ES-I3 (cell line): ENCODE results near the gene CNGA4.
A peak's percentile ranks its signal among the peaks of the same experiment; 100 is the strongest.
"Not testable (repeated sequence)": the region's sequence is repeated elsewhere in the genome, so short reads cannot be mapped to it uniquely, and the experiment has no call there.

ENCODE experiments used
- H3K36me3 ChIP-seq: 2 replicates; pipeline ENCODE4 v1.6.1; 2013; ENCODE audit warnings: mild to moderate bottlenecking, low read length, control low read depth, moderate library complexity; ENCODE audit not compliant: insufficient read depth
- H3K4me1 ChIP-seq: 2 replicates; pipeline ENCODE4 v1.6.1; 2013; ENCODE audit warnings: mild to moderate bottlenecking, control low read depth, low read length; ENCODE audit not compliant: insufficient read depth
- H3K9ac ChIP-seq: 2 replicates; pipeline ENCODE4 v1.6.1; 2013; ENCODE audit warnings: low read depth, mild to moderate bottlenecking, low read length, moderate library complexity
- H3K9me3 ChIP-seq: 2 replicates; pipeline ENCODE4 v1.6.1; 2013; ENCODE audit warnings: mild to moderate bottlenecking, low read length, moderate library complexity; ENCODE audit not compliant: control insufficient read depth, insufficient read depth

Gene CNGA4

DNA sequence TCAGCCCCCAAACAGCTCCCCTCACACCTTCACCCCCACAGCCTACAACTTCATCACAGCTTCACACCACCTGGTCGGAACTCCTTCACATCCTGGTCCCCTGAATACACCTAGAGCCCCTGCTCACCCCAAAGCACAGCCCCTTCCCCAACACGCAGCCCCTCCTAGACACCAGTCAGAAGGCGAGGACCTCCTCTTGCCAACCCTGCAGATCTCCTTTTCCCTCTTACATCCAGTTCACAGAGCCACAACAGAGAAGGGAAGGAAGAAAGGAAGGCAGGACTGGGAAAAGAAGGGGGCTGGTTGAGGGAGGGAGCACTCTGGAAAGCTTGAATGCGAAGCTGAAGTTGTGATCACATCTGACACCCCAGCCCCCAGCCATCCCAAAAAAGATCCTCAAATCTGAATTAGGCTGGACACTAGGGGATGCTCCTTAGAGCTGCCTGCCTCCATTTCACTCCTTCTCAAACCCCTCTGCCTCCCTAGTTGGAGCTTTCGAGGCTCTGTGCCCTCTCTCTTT, 21.4 kb downstream of the CNGA4 start:
- no peaks in the 10 kb centered on the region for H3K9me3 ChIP-seq
- peak overlapping the region; percentile 38; the same call in 1 of the 2 replicates for H3K9ac ChIP-seq
- H3K4me1 ChIP-seq: no peaks in the 10 kb centered on the region

DNA sequence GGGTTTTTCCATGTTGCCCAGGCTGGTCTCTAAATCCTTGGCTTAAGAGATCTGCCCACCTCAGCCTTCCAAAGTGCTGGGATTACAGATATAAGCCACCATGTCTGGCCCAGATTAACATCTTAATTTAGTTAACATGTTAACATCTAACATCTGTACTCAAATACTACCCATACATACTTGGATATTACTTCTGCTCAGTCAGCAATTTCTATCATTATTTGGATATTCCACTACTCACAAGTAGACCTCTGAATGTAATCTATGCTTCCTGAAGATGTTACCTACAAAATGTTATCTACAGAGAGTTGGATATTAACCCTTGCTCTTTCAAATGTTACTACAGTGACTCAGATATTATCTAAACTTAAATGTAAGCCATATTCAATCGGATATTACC, 24.8 kb downstream of the CNGA4 start:
- Histone ChIP-seq H3K36me3 (no peaks in the 10 kb centered on the region), H3K4me1 (no peaks in the 10 kb centered on the region), H3K9ac (no peak overlapping the region), H3K9me3 (no peaks in the 10 kb centered on the region)

More for the DNA sequence above, 21.4 kb downstream of the CNGA4 start:
- H3K36me3 ChIP-seq: no peaks in the 10 kb centered on the region

GRCh38 chr11:6268820-6269219, 29.9 kb downstream of the CNGA4 start:
- H3K9ac ChIP-seq: no peak overlapping the region
- H3K36me3 ChIP-seq: no peaks in the 10 kb centered on the region
- H3K9me3 ChIP-seq: no peaks in the 10 kb centered on the region
- H3K4me1 ChIP-seq: no peaks in the 10 kb centered on the region

GRCh38 chr11:6269994-6270393, 31.1 kb downstream of the CNGA4 start:
- no peaks in the 10 kb centered on the region for H3K4me1 ChIP-seq
- H3K9ac ChIP-seq: no peak overlapping the region
- no peaks in the 10 kb centered on the region for H3K9me3 ChIP-seq
- H3K36me3 ChIP-seq: no peaks in the 10 kb centered on the region

DNA sequence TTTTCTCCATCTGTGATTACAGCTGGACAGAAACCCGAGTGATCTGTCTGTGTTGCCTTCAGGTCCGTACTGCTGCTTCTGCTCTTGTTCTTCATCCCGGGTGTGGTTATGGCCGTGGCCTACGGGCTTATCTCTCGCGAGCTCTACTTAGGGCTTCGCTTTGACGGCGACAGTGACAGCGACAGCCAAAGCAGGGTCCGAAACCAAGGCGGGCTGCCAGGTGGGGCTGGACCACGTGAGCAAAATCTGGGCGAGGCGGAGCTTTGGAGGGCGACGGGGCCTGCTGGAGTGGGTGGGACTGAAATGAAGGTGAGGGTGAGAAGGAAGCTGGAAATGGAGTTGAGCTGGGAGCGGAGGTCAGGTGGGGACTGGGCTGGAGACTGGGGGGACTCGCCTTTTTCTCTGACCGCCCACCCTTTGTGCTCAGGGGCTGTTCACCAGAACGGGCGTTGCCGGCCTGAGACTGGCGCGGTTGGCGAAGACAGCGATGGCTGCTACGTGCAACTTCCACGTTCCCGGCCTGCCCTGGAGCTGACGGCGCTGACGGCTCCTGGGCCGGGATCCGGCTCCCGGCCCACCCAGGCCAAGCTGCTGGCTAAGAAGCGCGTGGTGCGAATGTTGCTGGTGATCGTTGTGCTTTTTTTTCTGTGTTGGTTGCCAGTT, 31.8 kb downstream of the CNGA4 start:
- H3K4me1 ChIP-seq: no peaks in the 10 kb centered on the region
- no peak overlapping the region for H3K9ac ChIP-seq
- no peaks in the 10 kb centered on the region for H3K36me3 ChIP-seq
- no peaks in the 10 kb centered on the region for H3K9me3 ChIP-seq

- no peaks in the 10 kb centered on the region for H3K9me3 ChIP-seq
- H3K36me3 ChIP-seq: no peaks in the 10 kb centered on the region
- no peaks in the 10 kb centered on the region for H3K4me1 ChIP-seq
- H3K9ac ChIP-seq: no peak overlapping the region
Observed at GRCh38 chr11:6271598-6271997, 32.7 kb downstream of the CNGA4 start.

DNA sequence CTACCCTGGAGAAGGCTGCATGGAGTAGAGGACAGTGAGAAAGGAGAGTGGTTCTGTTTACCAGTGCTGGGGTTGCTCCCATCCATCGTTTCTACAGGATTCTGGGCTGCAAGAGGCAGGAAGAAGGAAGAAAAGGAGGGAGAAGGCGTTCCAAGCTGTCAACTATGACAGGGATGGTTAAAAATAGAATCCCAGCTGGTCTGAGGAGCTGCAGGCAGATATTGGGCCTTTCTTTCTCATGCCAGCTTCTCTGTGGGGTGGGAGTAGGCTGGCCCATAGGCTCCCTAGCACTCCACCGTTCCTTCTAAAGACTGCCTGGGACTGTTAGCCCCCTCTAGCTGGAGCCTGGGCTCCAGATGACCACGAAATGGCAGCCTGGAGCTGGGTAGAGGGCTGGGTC, 34.3 kb downstream of the CNGA4 start:
- Histone ChIP-seq H3K4me1 (no peaks in the 10 kb centered on the region), H3K9me3 (no peaks in the 10 kb centered on the region), H3K9ac (no peak overlapping the region), H3K36me3 (no peaks in the 10 kb centered on the region)

DNA sequence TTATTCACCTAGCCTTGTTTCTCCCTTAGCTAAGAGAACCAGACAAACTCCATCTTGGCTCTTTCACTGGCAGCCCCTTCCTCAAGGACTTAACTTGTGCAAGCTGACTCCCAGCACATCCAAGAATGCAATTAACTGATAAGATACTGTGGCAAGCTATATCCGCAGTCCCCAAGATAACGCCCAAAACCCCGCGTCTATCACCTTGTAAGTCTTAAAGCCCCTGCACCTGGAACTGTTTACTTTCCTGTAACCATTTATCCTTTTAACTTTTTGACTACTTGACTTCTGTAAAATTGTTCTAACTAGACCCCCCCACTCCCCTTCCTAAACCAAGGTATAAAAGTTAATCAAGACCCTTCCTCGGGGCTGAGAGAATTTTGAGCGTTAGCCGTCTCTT, 41.9 kb downstream of the CNGA4 start:
- H3K9ac ChIP-seq, H3K4me1 ChIP-seq, H3K36me3 ChIP-seq, H3K9me3 ChIP-seq: not testable (repeated sequence)

DNA sequence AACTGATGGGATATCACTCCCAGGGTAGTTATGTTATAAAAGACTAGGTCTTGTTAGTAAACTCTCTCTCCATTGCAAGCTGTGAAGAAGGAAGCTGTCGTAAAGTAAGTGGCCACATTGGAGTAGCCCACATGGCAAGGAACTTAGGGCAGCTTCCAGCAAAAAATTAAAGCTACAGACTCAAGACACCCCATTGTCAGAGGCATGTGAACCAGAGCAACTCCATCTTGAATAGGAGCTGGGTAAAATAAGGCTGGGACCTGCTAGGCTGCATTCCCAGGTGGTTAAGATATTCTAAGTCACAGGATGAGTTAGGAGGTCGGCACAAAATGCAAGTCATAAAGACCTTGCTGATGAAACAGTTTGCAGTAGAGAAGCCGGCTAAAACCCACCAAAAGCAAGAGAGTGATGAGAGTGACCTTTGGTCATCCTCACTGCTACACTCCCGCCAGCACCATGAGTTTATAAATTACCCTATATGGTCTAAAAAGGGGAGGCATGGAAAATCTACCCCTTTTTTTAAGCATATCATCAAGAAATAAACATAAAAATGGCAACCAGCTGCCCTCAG, 44.6 kb downstream of the CNGA4 start:
- Histone ChIP-seq H3K36me3 (no peaks in the 10 kb centered on the region), H3K9me3 (no peaks in the 10 kb centered on the region; the same call in 1 of the 2 replicates), H3K9ac (no peak overlapping the region), H3K4me1 (peaks cover 13% of the 10 kb centered on the region)

GRCh38 chr11:6284250-6284649, 45.4 kb downstream of the CNGA4 start:
- H3K36me3 ChIP-seq: no peaks in the 10 kb centered on the region
- no peak overlapping the region for H3K9ac ChIP-seq
- peaks cover 19% of the 10 kb centered on the region for H3K4me1 ChIP-seq
- H3K9me3 ChIP-seq: no peaks in the 10 kb centered on the region; the same call in 1 of the 2 replicates

DNA sequence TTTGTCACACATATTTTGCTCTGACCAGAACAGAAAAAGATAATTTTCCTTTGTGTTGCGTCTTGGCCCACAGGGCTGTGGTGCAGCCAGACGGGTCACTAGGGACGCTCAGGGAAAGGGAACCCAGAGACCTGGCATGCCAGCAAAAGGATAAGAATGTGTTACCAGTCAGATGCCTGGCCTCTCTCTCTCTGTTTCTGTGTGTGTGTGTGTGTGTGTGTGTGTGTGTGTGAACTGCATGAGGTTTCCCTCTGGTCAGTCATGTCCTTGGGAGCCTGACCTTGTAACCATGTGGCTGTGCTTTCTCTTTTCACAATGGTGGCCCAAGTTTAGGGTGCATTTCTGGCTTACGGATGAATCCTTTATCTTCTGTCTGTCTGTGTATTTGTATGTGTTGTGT, 46.1 kb downstream of the CNGA4 start:
- H3K4me1 ChIP-seq: peaks cover 19% of the 10 kb centered on the region
- H3K36me3 ChIP-seq: no peaks in the 10 kb centered on the region
- no peaks in the 10 kb centered on the region; the same call in 1 of the 2 replicates for H3K9me3 ChIP-seq
- no peak overlapping the region for H3K9ac ChIP-seq
